Activated naive CD4-positive, alpha-beta T cell treated with Interleukin-2 at 50 U/mL for 16 hours (primary cell): ENCODE measurements around the gene DPYSL5.

Experiments
- DNase-seq: peaks from one replicate; pipeline ENCODE4 v3.0.0-alpha.2; 2020

The DPYSL5 gene

GRCh38 chr2:26846334-26847306 is 1.3 kb upstream of the DPYSL5 start:
- DNase-seq: peak; percentile 66

GRCh38 chr2:26847307-26847654 is 651 bp upstream of the DPYSL5 start:
- DNase-seq: peak; percentile 6

DNA sequence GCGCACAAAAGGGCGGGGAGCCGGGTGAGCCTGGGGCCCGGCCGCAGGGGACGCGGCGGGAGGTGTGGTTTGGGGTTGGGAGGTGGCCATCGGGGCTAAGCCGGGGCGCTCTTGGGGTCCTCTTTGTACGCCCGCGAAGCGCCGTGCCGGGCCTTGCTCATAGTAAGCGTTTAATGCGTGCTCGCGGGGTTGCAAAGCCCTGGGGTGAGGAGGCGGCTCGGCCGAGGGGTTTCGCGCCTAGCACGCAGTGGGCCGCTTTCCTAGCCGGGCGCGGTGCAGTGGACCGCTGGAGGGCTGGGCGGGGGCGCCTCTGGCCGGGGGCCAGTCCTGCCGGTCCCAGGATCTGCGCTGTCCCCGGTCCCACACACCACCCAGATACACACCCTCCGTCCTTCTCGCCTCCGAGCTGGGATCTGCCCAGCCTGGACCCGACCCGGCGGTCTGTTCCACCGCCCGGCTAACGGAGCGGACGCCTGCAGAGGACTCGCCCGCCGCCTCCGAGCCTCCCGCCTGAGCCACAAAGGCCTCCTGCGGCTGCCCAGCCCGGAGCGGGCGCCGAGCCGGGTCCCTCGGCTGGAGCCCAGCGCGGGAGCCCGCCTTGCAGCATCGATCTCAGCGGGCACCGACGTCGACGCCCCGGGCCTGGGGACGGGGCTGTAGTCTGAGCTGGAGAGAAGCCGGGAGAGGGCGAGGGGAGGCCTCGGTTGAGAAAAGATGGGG is 564 bp downstream of the DPYSL5 start:
- DNase-seq: peak; percentile 23

DNA sequence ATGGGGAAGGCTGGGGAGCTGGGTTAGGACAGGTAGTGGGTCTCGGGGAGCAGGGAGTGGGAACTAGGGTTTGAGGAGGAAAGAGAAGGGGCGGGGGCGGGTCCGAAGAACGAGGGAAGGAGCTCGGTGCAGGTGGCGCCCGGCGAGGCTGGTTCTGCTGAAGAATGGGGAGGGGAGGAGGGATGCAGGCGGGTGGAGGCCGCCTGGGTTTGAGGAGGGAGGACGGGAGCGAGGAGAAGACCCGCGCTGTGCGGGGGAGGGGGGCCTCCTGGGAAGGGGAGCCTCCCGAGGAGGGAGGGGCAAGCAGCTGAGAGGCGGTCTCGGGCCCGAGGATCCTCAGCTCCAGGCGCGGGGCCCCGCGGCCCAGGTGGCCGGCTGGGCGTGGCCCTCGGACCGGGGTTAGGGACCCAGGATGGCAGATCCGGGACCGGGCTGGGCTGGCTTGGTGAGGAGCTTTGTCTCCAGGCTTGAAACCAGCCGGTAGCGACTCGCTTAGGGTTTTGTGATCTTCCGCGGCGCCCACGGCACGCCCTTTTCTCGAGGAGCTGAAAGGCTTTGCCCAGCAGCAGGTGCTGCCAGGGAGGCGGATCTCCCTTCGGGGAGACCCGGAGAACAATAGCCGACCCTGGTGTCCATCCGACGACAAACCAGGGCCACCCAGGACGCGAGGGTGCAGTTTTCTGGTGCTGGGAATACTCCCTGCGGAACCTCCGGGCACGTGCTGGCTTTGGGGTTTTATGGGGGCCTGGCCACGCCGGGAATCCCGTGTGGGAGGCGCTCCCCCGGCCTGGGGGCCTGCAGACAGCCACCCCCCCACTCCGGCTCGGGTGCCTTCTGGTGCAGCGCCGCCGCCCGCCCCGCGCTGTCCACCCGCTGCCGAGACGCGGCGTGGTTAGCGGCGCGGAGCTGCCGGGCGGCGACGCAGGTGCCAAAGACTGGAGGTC is 1.4 kb downstream of the DPYSL5 start:
- peak; percentile 7 for DNase-seq

GRCh38 chr2:26850000-26850431 is 2.1 kb downstream of the DPYSL5 start:
- DNase-seq: no peak

DNA sequence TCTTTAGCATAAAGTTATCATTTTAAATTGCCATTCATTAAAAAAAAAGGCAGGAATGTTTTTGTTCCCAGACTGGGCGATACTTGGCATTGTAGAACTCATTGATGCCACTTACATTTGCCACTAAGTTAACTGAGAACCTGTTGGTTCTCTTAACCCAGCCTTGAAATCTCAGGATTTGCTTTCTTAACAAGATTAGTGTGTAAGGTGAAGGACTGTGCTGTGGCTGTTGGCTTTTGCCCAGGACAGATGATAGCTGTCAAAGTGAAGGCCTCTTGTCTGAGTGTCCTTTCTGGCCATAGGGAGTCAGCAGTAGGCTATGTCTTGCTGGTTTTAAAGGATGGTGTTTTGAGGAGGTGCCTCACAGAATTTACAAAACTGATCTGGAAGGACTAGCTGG is 2.6 kb downstream of the DPYSL5 start:
- DNase-seq: no peak

DNA sequence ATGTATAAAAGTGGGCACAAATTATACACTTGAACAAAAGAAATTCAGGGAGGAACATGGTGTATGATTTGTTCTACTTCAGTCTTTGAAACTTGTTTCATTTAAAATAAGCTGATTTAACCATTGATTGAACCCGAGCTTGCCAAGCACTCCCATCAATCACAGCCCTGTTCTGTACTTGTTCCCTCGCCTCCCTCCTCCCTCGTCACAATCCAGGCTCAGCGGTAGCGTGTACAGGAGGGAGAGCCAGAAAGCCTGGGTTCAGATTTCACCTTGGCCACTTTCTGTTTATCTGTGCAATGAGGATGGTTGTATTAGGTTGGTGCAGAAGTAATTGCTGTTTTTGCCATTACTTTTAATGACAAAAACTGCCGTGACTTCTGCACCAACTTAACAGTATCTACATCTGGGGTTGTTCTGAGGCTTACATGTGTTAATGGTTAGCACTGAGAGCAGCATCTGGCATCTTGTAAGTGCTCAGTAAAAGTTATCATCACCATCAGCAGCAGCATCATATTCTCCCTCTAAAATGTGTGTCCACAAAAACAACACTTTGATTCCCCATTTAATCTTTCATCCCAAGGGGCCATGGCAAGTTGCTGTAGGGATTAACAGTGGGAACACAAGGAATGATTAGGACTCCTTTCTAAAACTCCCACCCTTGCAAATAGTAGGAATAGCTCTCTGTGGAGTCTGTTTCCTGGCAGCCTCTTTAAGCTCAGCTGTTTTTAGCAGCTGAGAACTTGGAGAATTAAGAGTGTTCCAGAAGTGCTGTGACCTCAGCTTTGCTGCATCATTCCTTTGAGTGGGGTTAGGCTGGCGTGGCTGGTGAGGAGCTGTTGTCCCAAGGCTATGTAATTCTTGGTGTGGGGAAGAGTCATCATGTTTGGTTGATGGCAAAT is 4.7 kb downstream of the DPYSL5 start:
- DNase-seq: no peak

GRCh38 chr2:26853751-26854150 is 5.8 kb downstream of the DPYSL5 start:
- DNase-seq: no peak

DNA sequence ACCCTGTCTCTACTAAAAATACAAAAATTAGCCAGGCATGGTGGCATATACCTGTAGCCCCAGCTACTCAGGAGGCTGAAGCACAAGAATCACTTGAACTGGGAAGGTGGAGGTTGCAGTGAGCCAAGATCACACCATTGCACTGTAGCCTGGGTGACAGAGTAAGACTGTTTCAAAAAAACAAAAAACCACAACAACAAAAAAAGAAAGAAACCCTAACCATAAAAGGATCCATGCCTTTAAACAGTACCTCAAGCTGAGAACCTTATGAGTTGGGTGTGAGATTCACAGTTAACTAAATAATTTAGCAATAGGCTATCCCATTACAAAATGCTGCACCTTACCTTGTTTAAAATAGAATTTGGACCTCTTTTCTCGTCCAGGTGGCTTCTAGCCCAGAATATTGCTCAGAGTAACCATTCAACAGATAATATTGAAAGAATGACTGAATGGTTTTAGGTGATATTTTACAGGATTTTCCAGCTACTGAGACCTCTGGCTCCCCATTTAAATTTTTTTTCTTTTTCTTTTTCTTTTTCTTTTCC is 6.4 kb downstream of the DPYSL5 start:
- no peak for DNase-seq

DNA sequence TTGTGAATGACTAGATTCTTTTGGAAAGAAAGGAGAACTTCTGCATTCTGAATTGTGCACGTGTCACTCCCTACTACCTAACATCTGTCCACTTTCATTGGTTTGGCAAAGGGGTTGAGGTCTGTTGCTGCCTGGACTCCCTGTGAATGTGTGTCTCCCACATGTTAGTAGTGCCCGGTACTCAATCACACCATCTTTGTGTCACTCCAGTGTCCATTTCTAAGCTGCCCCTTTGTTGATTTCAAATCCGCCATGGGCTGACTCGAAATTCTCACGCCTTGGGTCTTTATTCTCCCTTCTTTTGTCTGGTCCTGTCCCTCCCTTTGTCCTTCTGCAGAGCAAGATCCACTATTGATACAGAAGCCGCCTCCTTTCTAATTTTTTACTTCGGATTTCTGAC is 7.5 kb downstream of the DPYSL5 start:
- DNase-seq: no peak

- DNase-seq: no peak
Measured at GRCh38 chr2:26859622-26860021, 11.7 kb downstream of the DPYSL5 start.

GRCh38 chr2:26860211-26860850 is 12.4 kb downstream of the DPYSL5 start:
- DNase-seq: no peak

- DNase-seq: no peak
Measured at GRCh38 chr2:26861610-26862224, 13.8 kb downstream of the DPYSL5 start.

- no peak for DNase-seq
Measured at GRCh38 chr2:26864226-26864625, 16.3 kb downstream of the DPYSL5 start.

GRCh38 chr2:26864646-26865045 is 16.7 kb downstream of the DPYSL5 start:
- DNase-seq: no peak

- no peak for DNase-seq
Measured at GRCh38 chr2:26870585-26871095, 22.7 kb downstream of the DPYSL5 start.

- DNase-seq: no peak
Measured at GRCh38 chr2:26873286-26873983, 25.5 kb downstream of the DPYSL5 start.

DNA sequence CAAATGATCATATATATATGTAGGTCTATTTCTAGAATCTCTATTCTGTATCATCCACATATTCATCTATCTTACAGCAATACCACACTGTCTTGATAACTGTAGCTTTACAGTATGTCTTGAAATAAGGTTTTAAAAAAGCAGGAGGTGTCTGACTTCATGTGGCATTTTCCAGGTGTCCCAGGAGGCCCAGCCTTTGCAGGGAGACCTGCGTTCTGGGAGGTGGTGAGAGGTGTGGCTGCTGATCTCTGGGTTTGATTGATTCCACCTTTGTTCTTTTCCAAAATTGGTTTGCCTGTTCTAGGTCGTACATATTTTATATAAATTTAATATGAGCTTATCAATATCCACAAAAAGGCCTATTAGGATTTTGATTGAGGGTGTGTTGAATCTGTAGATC is 26.6 kb downstream of the DPYSL5 start:
- DNase-seq: no peak

GRCh38 chr2:26875065-26875634 is 27.2 kb downstream of the DPYSL5 start:
- DNase-seq: no peak
